Measurements from ENCODE around the gene C4orf54.

The C4orf54 gene

GRCh38 chr4:99651811-99652485 lies 5.7 kb downstream of the C4orf54 start:
- no peak for DNase-seq

GRCh38 chr4:99651016-99651769 lies 6.4 kb downstream of the C4orf54 start:
- DNase-seq: no peak

GRCh38 chr4:99649778-99650177 lies 7.8 kb downstream of the C4orf54 start:
- no peak for DNase-seq

- no peak for DNase-seq
These were observed 8.4 kb downstream of the C4orf54 start for GRCh38 chr4:99649208-99649607.

GRCh38 chr4:99648321-99648720 lies 9.3 kb downstream of the C4orf54 start:
- DNase-seq: no peak

- no peak for DNase-seq
These were observed 10.6 kb downstream of the C4orf54 start for GRCh38 chr4:99647071-99647470.

GRCh38 chr4:99645638-99646037 lies 12.0 kb downstream of the C4orf54 start:
- no peak for DNase-seq

- no peak for DNase-seq
These were observed 12.6 kb downstream of the C4orf54 start for GRCh38 chr4:99645036-99645435.

- no peak for DNase-seq
These were observed 13.2 kb downstream of the C4orf54 start for GRCh38 chr4:99644453-99644852.

GRCh38 chr4:99642725-99643489 lies 14.7 kb downstream of the C4orf54 start:
- peak; percentile 75 for DNase-seq

- DNase-seq: no peak
These were observed 17.0 kb downstream of the C4orf54 start for GRCh38 chr4:99640676-99641075.

GRCh38 chr4:99637174-99637573 lies 20.5 kb downstream of the C4orf54 start:
- no peak for DNase-seq

GRCh38 chr4:99636422-99636821 lies 21.2 kb downstream of the C4orf54 start:
- DNase-seq: no peak

- DNase-seq: no peak
These were observed 22.0 kb downstream of the C4orf54 start for GRCh38 chr4:99635601-99636000.

- DNase-seq: no peak
These were observed 22.8 kb downstream of the C4orf54 start for GRCh38 chr4:99634742-99635360.

- DNase-seq: no peak
These were observed 23.9 kb downstream of the C4orf54 start for GRCh38 chr4:99633772-99634171.

- DNase-seq: no peak
These were observed 26.7 kb downstream of the C4orf54 start for GRCh38 chr4:99630857-99631360.

- no peak for DNase-seq
These were observed 27.6 kb downstream of the C4orf54 start for GRCh38 chr4:99629962-99630554.

GRCh38 chr4:99628040-99628439 lies 29.6 kb downstream of the C4orf54 start:
- DNase-seq: no peak

- DNase-seq: no peak
These were observed 32.3 kb downstream of the C4orf54 start for GRCh38 chr4:99625369-99625768.

GRCh38 chr4:99624141-99624719 lies 33.4 kb downstream of the C4orf54 start:
- DNase-seq: no peak

- no peak for DNase-seq
These were observed 35.3 kb downstream of the C4orf54 start for GRCh38 chr4:99622341-99622740.

Measured in left hindlimb (tissue), 1 donor.